Measurements from ENCODE around the gene ISG20.

ISG20 gene

GRCh38 chr15:88650556-88650955 lies 11.7 kb downstream of the ISG20 start:
- TF ChIP-seq CTCF (IDR thresholded peaks at IDR 0.05; ENCODE audit: low read depth, low read length) = no peak
- no peak for DNase-seq (ENCODE audit: extremely low read depth, low read depth)

GRCh38 chr15:88651136-88651732 lies 12.4 kb downstream of the ISG20 start:
- DNase-seq (ENCODE audit: extremely low read depth, low read depth) = no peak
- TF ChIP-seq CTCF (IDR thresholded peaks at IDR 0.05; ENCODE audit: low read depth, low read length) = no peak

- no peak for TF ChIP-seq CTCF (IDR thresholded peaks at IDR 0.05; ENCODE audit: low read depth, low read length)
- no peak for DNase-seq (ENCODE audit: extremely low read depth, low read depth)
Observed at GRCh38 chr15:88651971-88652370, 13.2 kb downstream of the ISG20 start.

GRCh38 chr15:88652456-88653199 lies 13.8 kb downstream of the ISG20 start:
- DNase-seq (ENCODE audit: extremely low read depth, low read depth) = no peak
- TF ChIP-seq CTCF (IDR thresholded peaks at IDR 0.05; ENCODE audit: low read depth, low read length) = no peak

GRCh38 chr15:88653200-88654064 lies 14.6 kb downstream of the ISG20 start:
- DNase-seq (ENCODE audit: extremely low read depth, low read depth) = no peak
- no peak for TF ChIP-seq CTCF (IDR thresholded peaks at IDR 0.05; ENCODE audit: low read depth, low read length)

GRCh38 chr15:88654430-88655102 lies 15.8 kb downstream of the ISG20 start:
- TF ChIP-seq CTCF (IDR thresholded peaks at IDR 0.05; ENCODE audit: low read depth, low read length) = no peak
- DNase-seq (ENCODE audit: extremely low read depth, low read depth) = no peak
